ENCODE data around the gene ZNF768. TPM values are rescaled to one million over a fixed set of nuclear protein-coding genes. Genes with fewer than 3 reads are reported as not detected.
A peak's percentile ranks its signal among the peaks of the same experiment; 100 is the strongest.

ZNF768 gene
- total RNA-seq, 1 donor from 2014 or later: 12.9 TPM

DNA sequence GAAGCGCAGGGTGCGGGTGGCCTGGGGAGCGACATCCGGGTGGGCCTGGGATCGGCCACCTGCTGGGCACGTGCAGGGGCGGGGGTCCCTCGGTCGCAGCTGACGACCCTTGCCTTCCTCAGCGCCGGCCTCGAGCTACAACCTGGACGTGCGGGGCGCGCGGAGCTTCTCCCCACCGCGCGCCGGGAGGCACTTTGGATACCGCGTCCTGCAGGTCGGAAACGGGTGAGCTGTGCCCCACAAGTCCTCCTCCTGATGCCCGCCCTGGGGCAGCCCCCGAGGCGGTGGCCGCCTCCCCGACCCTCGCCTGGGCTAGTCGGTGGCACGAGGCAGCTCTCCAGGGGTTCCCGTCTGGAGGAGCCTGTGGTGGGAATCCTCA is 52.3 kb downstream of the ZNF768 start:
- H3K4me3 Mint-ChIP-seq: peak overlapping the region; percentile 100

More for the DNA sequence above, 52.3 kb downstream of the ZNF768 start:
- Mint-ChIP-seq H3K36me3 (ENCODE audit: low read depth) (peaks cover 52% of the 10 kb centered on the region), H3K4me1 (peaks cover 64% of the 10 kb centered on the region), H3K9me3 (no peaks in the 10 kb centered on the region), H3K27me3 (no peaks in the 10 kb centered on the region), H3K27ac (peak overlapping the region; percentile 96)
- DNase-seq: no peak
- intact Hi-C loops (cut with micrococcal nuclease): loop anchor here (5.0 kb wide), 1 partner anchor 93 kb away; no protein-coding TSS in a partner anchor

Other genes starting within 250 kb of the ZNF768 start
- 80.5 and 93.2 TPM in 2 replicates for gene CD2BP2, start 171.3 kb downstream of the ZNF768 start, total RNA-seq
- 68.9 TPM in 2 replicates for gene TBC1D10B, start 156.1 kb downstream of the ZNF768 start, total RNA-seq
- 1.0 and 1.3 TPM in 2 replicates for gene MYL11, start 151.8 kb downstream of the ZNF768 start, total RNA-seq
- 162 and 163 TPM in 2 replicates for gene SEPTIN1, start 144.0 kb downstream of the ZNF768 start, total RNA-seq
- gene ZNF48, start 131.1 kb downstream of the ZNF768 start, total RNA-seq: 16.5 and 18.3 TPM in 2 replicates
- gene ZNF771, start 119.0 kb downstream of the ZNF768 start, total RNA-seq: 8.6 and 10.3 TPM in 2 replicates
- 167 and 176 TPM in 2 replicates for gene DCTPP1, start 96.5 kb downstream of the ZNF768 start, total RNA-seq
- gene SEPHS2, start 80.7 kb downstream of the ZNF768 start, total RNA-seq: 79.7 and 80.2 TPM in 2 replicates
- gene ITGAL, start 53.8 kb downstream of the ZNF768 start, total RNA-seq: 264 and 267 TPM in 2 replicates
- gene ZNF747, start 8.3 kb upstream of the ZNF768 start, total RNA-seq: 10.5 and 13.6 TPM in 2 replicates
- 13.9 and 14.9 TPM in 2 replicates for gene ZNF764, start 31.8 kb upstream of the ZNF768 start, total RNA-seq
- 6.6 and 8.0 TPM in 2 replicates for gene ZNF688, start 45.1 kb upstream of the ZNF768 start, total RNA-seq
- gene ZNF785, start 59.1 kb upstream of the ZNF768 start, total RNA-seq: 17.1 and 17.8 TPM in 2 replicates
- gene ZNF689, start 83.8 kb upstream of the ZNF768 start, total RNA-seq: 14.0 and 14.6 TPM in 2 replicates
- gene PRR14, start 124.4 kb upstream of the ZNF768 start, total RNA-seq: 82.2 and 86.7 TPM in 2 replicates
- gene FBRS, start 131.9 kb upstream of the ZNF768 start, total RNA-seq: 121 and 124 TPM in 2 replicates
- gene SRCAP, start 172.6 kb upstream of the ZNF768 start, total RNA-seq: 90.4 and 91.6 TPM in 2 replicates
- 39.5 and 41.0 TPM in 2 replicates for gene PHKG2, start 221.9 kb upstream of the ZNF768 start, total RNA-seq
- gene CFAP119, start 235.5 kb upstream of the ZNF768 start, total RNA-seq: 4.0 and 4.2 TPM in 2 replicates
- gene RNF40, start 235.8 kb upstream of the ZNF768 start, total RNA-seq: 95.4 and 100 TPM in 2 replicates

Data from activated CD4-positive, alpha-beta T cell treated with anti-CD3 and anti-CD28 coated beads, Interleukin-2, amount 10 ng/mL, durations not matched to agents 24 days and 14 days (primary cell).